Left forelimb (tissue), 1 donor: ENCODE results near the gene NUTM2D.
"Not testable (repeated sequence)": the region's sequence is repeated elsewhere in the genome, so short reads cannot be mapped to it uniquely, and the experiment has no call there.

Source experiments
- DNase-seq: peaks from one replicate; pipeline ENCODE4 v3.0.0-alpha.2; 2018; ENCODE audit warnings: low spot score

The NUTM2D gene, protein sequence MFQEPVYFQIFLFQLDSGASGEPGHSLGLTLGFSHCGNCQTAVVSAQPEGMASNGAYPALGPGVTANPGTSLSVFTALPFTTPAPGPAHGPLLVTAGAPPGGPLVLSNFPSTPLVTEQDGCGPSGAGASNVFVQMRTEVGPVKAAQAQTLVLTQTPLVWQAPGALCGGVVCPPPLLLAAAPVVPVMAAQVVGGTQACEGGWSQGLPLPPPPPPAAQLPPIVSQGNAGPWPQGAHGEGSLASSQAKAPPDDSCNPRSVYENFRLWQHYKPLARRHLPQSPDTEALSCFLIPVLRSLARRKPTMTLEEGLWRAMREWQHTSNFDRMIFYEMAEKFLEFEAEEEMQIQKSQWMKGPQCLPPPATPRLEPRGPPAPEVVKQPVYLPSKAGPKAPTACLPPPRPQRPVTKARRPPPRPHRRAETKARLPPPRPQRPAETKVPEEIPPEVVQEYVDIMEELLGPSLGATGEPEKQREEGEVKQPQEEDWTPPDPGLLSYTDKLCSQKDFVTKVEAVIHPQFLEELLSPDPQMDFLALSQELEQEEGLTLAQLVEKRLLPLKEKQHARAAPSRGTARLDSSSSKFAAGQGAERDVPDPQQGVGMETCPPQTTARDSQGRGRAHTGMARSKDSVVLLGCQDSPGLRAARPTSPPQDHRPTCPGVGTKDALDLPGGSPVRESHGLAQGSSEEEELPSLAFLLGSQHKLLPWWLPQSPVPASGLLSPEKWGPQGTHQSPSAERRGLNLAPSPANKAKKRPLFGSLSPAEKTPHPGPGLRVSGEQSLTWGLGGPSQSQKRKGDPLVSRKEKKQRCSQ

DNA sequence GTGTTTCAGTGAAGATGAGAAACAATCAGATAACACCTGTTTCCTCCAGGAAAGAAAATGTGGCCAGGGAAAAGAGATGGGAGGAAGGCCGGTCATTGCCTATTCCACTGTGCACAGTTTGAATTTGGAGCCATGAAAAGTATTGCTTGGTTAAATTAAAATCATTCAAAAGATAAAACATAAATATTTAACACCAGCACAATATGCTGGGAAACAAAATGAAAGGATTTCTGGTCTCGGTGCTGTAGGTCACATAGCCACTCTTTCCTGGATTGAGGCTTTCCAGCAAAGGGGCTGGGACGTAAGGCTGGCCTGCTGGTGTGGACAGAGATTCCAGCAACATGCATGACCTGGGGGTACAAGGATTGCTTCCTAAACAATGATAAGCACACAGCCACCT, at the start of gene NUTM2D:
Gene NUTM2D, plus strand, starts transcription at position 301 of the 400 bp plus-strand sequence. CDS start 522 bp downstream, outside the sequence.
- DNase-seq: not testable (repeated sequence)

DNA sequence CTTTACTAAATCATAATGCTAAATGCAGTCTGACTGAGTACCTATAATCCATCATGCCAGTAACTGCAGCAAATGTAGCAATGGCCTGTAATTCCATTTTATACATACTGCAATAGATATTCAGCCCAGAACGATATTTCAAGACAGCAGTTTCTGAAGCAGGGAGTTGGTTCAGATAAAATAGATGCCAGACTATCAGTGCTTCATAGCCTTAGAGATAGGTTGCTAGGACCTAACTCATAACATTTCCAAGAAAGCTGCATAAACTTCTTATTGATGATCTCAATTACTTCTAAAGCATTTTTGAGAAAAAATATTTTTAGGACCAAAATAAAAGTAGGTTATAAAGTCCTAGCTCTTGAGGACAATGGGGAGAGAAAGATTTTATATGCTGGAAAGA, 48.8 kb upstream of the NUTM2D start:
- not testable (repeated sequence) for DNase-seq

DNA sequence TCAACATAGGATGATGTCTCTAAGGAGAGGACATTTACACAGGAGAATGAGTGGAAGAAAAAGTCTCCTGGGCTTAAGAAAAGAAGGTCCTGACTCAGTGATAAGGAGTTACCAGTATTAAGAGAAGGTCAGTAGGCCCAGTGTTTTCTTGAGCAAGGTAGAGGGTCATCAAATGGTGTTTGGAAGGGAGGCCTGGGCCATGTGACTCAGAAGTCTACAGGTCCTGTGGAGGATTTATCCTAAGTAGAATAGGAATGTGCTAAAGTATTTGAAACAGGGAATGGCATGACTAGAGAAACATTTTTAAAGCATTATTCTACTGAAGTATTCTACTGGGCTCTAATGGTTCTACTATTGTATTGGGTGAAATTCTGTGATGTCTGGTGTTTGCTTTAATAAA, 47.9 kb upstream of the NUTM2D start:
- DNase-seq: not testable (repeated sequence)

DNA sequence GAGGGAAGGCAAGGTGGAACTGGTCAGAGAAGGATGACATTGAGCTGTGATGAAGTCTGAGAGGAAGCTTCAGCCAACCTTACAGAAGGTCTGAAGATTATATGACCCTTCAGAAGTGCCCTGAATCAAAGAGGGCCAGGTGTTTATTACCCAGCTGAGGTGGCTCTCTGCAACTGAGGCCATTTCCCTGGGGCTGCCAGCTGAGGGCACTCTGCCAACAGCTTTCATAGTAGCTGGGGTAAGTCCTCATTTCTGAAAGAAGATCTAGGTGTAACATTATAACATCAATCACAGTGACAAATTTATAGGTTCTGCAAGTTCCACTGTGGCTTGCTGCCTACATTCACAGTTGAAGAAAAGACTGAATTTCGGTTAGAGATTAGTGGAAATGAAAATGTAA, 46.0 kb upstream of the NUTM2D start:
- DNase-seq: not testable (repeated sequence)

DNA sequence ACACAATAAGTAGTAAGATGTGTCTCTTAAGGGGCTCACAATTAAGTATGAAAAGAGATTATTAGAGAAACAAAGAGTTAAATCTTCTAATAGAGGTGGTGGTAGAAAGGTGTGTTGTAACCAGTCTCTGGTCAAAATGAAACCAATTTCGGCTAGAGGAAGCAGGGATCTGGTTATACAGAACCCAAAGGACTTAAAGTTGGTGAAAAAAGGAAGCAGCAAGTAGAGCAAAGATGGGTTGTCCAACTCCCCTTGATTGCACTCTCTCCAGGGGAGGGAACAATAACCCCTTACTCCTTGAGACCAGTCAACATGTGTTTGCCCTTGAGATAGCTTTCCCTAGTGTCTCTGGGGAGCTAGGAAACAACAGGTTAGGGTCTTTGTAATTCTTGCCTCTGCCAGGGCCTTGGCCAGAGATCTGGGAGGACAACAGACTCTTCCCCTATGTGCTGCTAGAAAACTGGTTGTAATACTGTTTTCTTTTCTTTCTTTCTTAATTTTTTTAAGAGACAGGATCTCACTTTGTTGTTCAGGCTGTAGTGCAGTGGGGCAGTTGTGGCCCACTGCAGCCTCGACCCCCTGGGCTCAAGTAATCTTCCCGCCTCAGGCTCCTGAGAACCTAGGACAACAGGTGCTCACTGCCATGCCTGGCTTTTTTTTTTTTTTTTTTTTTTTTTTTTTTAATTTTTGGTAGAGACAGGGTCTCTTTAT, 43.7 kb upstream of the NUTM2D start:
- not testable (repeated sequence) for DNase-seq

DNA sequence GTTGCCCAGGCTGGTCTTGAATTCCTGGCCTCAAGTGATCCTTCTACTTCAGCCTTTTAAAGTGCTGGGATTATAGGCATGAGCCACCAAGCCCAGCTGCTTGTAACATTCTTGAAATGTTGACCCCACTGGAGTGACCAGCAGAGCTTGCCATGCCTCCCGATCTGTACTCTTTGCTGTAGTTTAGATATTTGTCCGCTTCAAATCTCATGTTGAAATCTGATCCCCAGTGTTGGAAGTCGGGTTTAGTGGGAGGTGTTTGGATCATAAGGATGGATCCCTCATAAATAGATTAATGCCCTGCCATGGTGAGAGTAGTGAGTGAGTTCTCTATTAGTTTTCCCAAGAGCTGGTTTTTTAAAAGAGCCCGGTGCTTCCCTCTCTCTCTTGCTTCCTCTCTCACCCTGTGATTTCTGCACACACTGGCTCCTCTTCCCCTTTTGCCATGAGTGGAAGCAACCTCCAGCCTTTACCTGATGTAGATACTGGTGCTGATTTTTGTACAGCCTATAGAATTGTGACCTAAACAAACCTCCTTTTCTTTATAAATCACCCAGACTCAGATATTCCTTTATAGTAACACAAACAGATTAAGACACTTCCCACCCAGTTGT, 43.1 kb upstream of the NUTM2D start:
- not testable (repeated sequence) for DNase-seq

DNA sequence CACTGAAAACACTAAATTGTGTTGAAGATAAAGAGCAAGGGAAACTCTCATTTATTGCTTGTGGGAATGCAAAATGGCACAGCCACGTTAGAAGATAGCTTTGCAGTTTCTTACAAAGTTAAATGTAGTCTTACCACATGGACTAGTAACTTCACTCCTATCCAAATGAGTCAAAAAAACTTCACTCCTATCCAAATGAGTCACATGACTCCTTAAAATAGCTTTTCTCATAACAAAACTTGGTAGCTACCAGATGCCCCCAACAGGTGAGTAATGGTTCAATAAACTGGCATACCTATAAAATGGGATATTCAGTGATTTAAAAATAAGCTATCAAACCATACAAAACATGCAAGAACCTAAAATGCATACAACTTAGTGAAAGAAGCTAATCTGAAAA, 36.0 kb upstream of the NUTM2D start:
- DNase-seq: not testable (repeated sequence)

DNA sequence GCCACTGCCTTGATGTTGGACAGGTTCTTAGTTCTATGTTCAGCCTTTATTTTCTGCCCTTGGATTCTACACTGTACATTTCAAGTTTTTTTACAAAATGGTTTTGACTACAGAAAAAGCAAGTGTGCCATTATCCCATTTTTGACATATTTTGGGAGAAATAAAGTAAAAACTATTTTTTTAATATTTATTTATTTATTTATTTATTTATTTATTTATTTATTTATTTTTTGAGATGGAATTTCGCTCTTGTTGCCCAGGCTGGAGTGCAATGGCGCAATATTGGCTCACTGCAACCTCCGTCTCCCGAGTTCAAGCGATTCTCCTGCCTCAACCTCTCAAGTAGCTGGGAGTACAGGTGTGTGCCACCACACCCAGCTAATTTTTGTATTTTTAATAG, 33.0 kb upstream of the NUTM2D start:
- DNase-seq: not testable (repeated sequence)

DNA sequence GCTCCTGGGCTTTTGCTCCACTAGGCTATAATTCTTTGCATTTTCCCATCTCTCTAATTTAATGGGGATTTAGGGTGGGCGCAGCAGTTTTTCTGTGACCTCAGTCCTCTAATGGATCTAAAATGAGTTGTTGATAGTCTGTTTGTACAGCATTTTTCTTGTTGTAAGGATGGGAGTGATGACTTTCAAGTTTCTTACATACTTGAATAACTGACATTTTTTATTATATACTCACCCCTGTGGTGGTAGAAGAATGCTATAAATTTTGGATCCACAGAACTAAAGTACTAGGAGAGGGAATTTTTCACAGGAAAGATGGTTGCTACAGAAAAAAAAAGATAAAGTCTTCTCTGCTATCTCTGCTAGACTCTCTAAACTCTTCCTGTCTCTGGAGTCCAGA, 29.6 kb upstream of the NUTM2D start:
- not testable (repeated sequence) for DNase-seq

DNA sequence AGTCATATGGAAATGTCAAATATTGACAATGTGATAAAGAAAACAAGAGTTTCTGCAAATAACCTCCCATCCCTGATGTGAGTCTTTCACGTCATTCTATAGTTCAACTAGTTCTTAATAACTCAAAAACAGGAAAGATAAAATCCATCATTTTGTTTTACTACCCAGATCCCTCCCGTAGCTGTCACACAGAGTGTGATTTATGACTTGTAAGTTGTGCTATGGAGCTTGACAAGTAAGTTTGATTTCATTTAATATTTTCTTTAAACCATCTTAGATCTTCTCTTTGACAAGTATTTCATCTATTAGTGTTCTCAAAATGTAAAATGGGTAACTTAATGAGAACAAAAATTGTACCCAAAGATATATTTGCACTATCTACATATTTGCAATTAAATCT, 28.4 kb upstream of the NUTM2D start:
- not testable (repeated sequence) for DNase-seq

DNA sequence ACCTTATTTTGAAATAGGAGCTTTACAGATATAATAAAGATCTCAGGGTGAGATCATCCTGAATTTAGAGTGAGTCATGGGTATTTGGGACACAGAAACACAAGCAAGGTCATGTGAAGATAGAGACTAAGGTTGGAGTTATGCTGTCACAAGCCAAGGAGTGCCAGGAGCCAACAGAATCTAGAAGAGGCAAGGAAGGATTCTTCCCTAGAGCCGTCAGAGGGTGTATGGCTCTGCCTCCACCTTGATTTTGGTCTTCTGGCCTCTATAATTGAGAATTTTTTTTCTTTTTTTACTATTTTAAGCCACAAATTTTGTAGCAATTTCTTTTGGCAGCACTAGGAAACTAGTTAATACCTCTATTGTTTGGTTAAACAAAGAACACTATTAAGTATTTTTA, 24.9 kb upstream of the NUTM2D start:
- DNase-seq: not testable (repeated sequence)

DNA sequence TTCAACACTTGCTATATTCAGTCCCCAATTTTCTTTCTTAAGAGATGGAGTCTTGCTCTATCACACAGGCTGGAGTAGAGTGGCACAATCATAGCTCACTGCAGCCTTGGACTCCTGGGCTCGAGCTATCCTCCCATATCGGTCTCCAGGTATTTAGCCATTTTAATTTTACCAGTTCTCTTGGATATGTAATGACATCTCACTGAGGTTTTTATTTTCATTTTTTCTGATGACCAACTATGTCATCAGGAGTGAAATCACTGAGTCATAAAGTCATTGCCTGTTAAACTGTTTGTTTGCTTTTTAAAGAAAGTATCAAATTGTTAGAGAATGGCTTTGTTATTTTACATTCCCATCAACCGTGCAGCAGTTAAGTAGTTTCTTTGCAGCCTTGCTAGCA, 17.1 kb upstream of the NUTM2D start:
- DNase-seq: not testable (repeated sequence)

DNA sequence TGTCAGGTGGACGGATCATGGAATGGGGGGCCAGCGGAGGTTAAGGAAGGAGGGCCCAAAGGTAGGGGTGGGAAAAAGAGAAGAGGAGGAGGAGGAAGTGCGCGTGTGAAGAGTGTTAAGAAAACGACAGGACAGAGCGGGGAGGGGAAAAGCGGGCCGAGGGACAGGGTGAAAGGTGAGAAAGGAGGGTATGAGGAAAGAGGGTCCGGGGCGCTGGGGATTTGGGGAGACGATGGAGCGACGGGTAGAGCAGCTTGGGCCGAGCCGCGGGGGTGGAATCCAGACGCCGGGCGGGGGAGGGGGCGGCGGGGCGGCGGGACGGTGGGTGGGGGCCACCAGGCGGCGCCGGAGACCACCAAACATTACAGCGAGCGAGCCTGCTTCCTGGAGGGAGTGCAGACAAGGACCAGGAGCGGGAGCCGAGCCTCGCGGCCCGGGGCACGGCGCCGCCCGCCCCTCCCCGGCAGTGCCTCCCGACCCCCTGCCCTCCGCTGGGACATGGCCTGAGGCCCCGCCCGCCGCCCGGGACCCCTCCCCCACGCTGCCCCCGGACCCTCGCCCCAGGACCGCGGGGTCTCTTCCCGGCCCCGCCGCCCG, 15.9 kb upstream of the NUTM2D start:
- DNase-seq: peak; percentile 41

DNA sequence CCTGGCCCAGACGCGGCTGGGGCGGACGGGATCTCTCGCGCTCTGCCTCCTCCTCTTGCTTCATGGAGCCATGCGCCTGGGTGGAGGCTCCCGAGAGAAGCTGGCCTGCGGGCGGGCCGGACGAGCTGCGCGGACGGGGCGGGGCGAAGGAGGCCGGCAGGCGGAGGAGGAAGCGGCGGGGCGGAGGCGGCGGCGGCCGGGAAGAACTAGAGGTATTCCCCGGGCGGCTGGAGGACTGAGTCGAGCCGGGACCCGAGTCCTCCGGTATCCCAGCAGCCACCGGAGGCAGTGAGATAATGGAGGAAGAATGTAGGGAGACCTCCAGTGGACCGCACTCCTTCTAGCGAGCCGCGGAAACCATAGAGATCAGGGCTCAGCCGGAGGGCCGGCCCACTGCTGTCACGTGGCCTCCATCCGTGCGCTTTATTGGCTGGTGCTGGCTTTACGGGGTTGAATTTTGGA, 15.3 kb upstream of the NUTM2D start:
- peak; percentile 83 for DNase-seq

DNA sequence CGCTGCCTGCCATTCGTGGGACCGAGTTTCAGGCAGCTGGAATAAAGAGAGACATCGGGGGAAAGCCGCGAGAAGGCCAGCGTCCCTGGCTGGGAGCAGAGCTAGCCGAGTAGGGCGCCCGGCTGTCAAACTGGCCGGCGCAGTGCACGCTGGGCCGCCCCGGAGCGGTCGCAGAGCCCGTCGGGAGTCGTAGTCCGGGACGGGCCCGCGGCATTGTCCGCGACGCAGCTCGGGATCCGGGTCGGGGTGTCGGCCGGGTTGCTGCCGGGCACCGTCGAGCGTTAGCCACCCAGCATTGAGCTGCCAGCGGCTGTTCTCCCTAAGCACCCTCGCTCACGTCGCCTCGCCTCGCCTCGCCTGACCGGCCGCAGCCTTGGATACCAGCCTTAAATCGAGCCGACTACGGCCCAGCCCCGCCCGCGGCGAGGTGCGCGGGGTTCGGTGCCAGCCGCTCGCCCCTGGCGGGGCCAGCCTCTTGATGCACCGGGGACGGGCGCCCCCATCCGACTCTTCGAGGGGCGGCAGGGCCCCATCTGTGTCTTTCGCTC, 14.8 kb upstream of the NUTM2D start:
- DNase-seq: peak; percentile 84

DNA sequence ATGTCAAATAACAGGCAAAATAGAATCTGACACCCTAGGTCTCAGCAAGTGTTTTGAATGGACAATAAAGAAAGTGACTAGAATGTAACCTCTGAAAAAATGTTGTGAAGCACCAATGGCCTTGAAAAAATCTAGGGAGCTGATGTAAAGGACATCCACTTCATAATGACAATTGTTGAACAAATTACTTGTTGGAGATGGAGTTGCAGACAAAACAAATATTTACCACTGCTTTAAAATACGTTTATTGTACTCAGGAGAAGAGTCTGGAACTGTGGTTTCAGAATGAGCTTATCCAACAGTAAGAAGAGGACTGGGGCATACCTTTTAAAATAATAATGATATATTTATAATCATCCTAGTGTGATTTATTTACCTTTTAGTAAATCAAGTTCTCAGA, 11.8 kb upstream of the NUTM2D start:
- not testable (repeated sequence) for DNase-seq

DNA sequence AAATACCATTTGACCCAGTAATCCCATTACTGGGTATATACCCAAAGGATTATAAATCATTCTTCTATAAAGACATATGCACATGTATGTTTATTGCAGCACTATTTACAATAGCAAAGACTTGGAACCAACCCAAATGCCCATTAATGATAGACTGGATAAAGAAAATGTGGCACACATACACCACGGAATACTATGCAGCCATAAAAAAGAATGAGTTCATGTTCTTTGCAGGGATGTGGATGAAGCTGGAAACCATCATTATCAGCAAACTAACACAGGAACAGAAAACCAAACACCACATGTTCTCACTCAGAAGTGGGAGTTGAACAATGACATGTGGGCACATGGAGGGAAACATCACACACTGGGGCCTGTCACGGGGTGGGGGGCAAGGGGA, 7.4 kb upstream of the NUTM2D start:
- DNase-seq: not testable (repeated sequence)

DNA sequence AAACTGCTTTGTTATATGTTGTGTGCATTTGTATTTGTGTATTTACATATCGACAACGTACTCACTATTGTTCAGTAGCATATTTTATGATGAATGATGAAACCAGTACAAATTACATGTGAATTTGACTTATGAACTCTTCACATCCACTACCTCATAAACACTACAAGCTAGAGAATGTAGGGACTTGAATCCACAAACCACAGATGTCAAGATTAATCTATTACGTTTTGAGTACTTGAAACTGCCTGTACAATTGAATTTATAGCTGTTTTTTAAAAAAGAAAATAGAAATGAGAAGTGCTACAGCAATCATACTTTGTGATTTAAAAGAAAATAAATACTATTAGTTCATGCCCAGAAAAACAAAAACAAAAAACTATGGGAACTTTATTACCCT, 4.7 kb upstream of the NUTM2D start:
- not testable (repeated sequence) for DNase-seq

DNA sequence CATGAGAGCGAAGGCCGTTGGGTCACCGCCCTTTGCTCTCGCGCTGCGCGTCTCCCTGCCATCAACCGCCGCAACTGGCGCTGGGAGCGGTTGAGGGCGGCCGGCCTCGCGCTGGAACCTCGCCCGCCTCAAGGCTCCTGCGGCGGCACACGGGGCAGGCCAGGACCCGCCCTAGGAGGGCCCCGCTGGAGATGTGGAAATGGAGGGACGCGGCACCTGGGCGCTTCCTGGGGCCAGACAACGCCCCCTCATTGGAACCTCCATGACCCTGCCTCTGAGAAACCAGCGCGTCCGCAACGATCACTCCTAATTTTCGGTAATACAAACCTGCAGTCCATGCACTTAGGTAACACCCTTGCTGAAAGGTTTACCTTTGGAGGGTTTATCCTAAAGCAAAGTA, 2.4 kb upstream of the NUTM2D start:
- not testable (repeated sequence) for DNase-seq

DNA sequence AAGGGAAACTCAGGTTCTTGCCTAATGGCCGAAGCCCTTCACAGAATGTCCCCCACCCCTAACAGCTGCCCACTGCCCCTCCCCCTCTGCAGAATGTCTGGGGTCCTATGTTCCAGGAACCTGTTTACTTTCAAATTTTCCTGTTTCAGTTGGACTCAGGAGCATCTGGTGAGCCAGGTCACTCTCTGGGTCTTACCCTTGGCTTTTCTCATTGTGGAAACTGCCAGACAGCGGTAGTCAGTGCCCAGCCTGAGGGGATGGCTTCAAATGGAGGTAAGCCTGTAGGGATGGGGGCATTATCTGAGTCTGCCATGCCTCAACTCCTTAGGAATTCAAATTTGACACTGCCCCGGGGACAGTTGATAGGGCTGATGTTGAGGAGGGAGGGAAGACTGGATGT, 615 bp downstream of the NUTM2D start:
- not testable (repeated sequence) for DNase-seq

DNA sequence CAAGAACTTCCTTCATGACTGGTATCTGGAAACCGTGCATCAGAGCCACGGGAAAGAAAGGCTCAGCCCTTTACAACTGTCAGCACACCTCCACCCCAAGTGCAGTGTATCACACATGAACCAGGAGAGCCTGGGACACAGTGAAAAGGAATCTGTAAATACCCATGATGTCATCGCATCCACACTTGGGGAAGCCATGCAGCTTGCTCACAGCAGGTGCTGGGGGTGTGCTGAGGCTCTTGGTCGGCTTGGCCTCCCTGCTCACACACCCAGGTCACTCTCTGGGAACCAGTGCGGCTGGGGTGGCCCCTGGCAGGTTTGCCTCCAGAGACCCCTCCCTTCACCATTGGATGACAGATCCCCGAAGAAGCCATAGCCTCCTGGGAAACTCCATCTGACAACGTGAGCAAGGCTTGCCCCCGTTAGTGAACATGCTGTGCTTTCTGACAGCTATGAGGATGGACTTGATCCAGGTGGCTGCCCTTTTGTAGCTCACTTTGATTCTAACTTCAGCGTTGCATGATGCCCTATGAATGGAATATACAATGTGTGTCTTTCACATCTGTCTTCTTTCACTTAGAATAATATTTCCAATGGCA, 12.1 kb downstream of the NUTM2D start:
- not testable (repeated sequence) for DNase-seq
